GM23248 (cell line): ENCODE measurements around the gene CCDC69.

ENCODE experiments used
- EZH2 ChIP-seq: fragments of 200-600 bp; sonication (generic); IDR thresholded peaks from 2 replicates; pipeline ENCODE4 v1.6.1; 2018; ENCODE audit warnings: antibody characterized with exemption, mild to moderate bottlenecking; ENCODE audit not compliant: insufficient read depth, poor library complexity, severe bottlenecking
- EZH2phosphoT487 ChIP-seq: fragments of 200-600 bp; sonication (generic); IDR thresholded peaks from 2 replicates; pipeline ENCODE4 v1.6.1; 2018; ENCODE audit warnings: antibody characterized with exemption, moderate library complexity, mild to moderate bottlenecking, low read depth; ENCODE audit not compliant: insufficient read depth

- TF ChIP-seq EZH2 (no peak), EZH2phosphoT487 (no peak)
These were observed 9.9 kb downstream of the CCDC69 start for GRCh38 chr5:151213803-151214613.
